ENCODE results near the gene JOSD1. TPM values are rescaled to one million over a fixed set of nuclear protein-coding genes. Genes with fewer than 3 reads are reported as not detected.

The JOSD1 gene
- total and polyA plus RNA-seq, 10 of the 15 experiments (the other 5 are each of a cell fraction or from before 2014, with no cell fraction given) = 6.2 to 54.6 (median 40.5) TPM

DNA sequence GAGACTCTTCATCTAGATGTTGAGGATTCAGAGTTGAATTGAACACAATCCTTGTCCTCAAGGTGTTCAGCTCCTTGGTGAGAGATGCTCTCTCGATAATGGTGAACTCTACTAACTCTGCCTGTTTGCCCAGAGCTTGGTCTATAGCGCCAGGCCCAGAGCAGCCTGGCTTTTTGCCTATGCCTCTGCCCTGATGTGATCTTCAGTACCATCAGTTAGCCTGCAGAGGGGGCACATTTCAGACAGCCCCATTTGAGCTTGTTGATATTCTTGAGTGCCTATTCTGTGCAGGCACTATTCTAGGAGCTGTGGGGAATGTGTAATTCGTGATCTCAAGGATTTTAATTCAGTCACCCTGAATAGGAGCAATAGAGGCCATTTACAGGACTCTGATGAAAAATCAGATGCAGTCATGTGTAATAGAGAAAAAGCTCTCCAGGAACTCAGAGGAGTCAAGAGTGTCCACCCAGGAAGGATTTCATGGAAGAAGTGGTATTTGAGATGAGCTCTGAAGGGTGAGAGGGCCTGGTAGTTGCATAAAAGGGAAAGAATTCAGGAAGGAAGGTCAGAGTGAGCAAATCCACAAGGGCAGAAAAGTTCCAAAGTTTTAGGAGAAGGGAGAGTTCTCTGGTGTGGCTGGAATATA lies 24.3 kb upstream of the JOSD1 start (continued):
- TF ChIP-seq SMAD1 (IDR thresholded peaks at IDR 0.05; ENCODE audit: low read depth, partially characterized antibody) (no peak), SIX5 (IDR thresholded peaks at IDR 0.05; ENCODE audit: low read depth, low read length, severe bottlenecking) (no peak), EED (IDR thresholded peaks at IDR 0.05; ENCODE audit: low read depth) (no peak), RAD51 (IDR thresholded peaks at IDR 0.05) (no peak), BMI1 (IDR thresholded peaks at IDR 0.05; ENCODE audit: borderline replicate concordance) (no peak), MEF2A (IDR thresholded peaks at IDR 0.05; ENCODE audit: insufficient read depth, low read depth, low read length) (no peak), ZNF217 (IDR thresholded peaks at IDR 0.05) (no peak)

DNA sequence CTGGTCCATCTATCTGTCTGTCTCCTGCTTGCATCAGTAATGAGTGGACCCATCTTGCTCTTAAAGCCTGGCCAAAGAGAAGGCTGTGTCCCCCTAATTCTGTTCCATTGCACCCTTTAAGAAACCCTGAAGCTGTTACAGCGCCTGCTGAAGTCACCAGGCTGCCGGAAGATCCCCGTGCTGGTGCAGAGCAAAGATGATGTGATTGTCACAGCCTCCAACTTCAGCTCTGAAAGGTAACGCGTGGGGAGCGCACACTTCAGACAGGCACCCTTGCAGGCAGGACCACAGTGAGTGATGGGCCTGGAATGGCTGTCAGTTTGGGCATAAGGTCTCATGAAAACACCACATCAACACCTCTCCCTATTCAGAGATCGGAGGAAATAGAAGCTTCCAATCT lies 23.4 kb upstream of the JOSD1 start:
- H2AFZ ChIP-seq (ENCODE audit: control insufficient read depth, low read depth, low read length) = no peak overlapping the region
- WGBS (ENCODE audit: insufficient coverage, insufficient replicate concordance, low lambda C conversion rate, missing lambda C conversion rate) = 99% methylated on average over 7 of the region's 7 CpGs
- no peaks in the 10 kb centered on the region for H4K20me1 ChIP-seq (ENCODE audit: control insufficient read depth, insufficient read depth)
- SMC1A ChIA-PET (ENCODE audit: uncharacterized antibody, unreplicated experiment) = interaction anchor here (1.0 to 1.7 kb wide), 4 partner anchors 17 to 51 kb away, joined by 3 to 10 read pairs (median 3); no protein-coding TSS in a partner anchor
- no peaks in the 10 kb centered on the region for H3K27me3 ChIP-seq (replicated peaks in 1 of 2; ENCODE audit: control insufficient read depth in 2 of 2, insufficient read depth in 2 of 2, low read length in 1 of 2)
- H3K27ac ChIP-seq (ENCODE audit: control insufficient read depth, insufficient read depth) = no peak overlapping the region
- H3K4me2 ChIP-seq (ENCODE audit: control insufficient read depth, insufficient read depth) = no peak overlapping the region
- H3K36me3 ChIP-seq (ENCODE audit: control insufficient read depth in 2 of 2, insufficient read depth in 2 of 2, low read length in 1 of 2) = peaks cover 52 to 55% of the 10 kb centered on the region in 2 experiments
- no peak overlapping the region for H3K9ac ChIP-seq (ENCODE audit: control insufficient read depth, insufficient read depth, low read length)
- RAD21 ChIA-PET (ENCODE audit: unreplicated experiment) = no interaction called here
- CTCF ChIA-PET = interaction anchor here (1.1 to 2.4 kb wide), 8 partner anchors 10 to 145 kb away, joined by 4 to 10 read pairs (median 8); partner anchors contain the start of gene GTPBP1
- ATAC-seq (no peak), FAIRE-seq (no peak), DNase-seq (ENCODE audit: low read depth, low spot score) (no peak)
- in situ Hi-C loops (cut with MboI) = no loop called here
- intact Hi-C loops (cut with micrococcal nuclease; ENCODE audit: unreplicated experiment) = no loop called here
- H3K79me2 ChIP-seq (ENCODE audit: control insufficient read depth, insufficient read depth, low read length) = no peaks in the 10 kb centered on the region
- H3K4me3 ChIP-seq = no peak overlapping the region
- POLR2A ChIA-PET = interaction anchor here (1.4 kb wide), 1 partner anchor 30 kb away, joined by 3 read pairs; no protein-coding TSS in a partner anchor
- H3K4me1 ChIP-seq (ENCODE audit: control insufficient read depth, insufficient read depth, low read length) = no peaks in the 10 kb centered on the region
- H3K9me3 ChIP-seq (replicated peaks; ENCODE audit: control insufficient read depth, insufficient read depth, low read length) = no peaks in the 10 kb centered on the region
- BruUV-seq (replicated peaks) = no TSS peak
- TF ChIP-seq SIX5 (IDR thresholded peaks at IDR 0.05; ENCODE audit: low read depth, low read length, severe bottlenecking) (no peak), ZNF622 (IDR thresholded peaks at IDR 0.05) (no peak), E2F4 (IDR thresholded peaks at IDR 0.05; ENCODE audit: low read depth, low read length) (no peak), PRDM15 (CRISPR knock-in tag; IDR thresholded peaks at IDR 0.05) (no peak), EGR1 (IDR thresholded peaks at IDR 0.05; ENCODE audit: borderline replicate concordance in 1 of 2, low read depth in 2 of 2, low read length in 2 of 2) (no peak), YY1 (IDR thresholded peaks at IDR 0.05; ENCODE audit: low read depth, low read length) (no peak)
